HG03342 (cell line): ENCODE results near the gene PTPRN2.

ENCODE experiments used
- ATAC-seq: cut with Tn5 transposase; IDR thresholded peaks from one replicate; pipeline ENCODE4 v1.9.1; 2021; ENCODE audit warnings: mild to moderate bottlenecking, moderate library complexity; ENCODE audit not compliant: unreplicated experiment

PTPRN2 gene

DNA sequence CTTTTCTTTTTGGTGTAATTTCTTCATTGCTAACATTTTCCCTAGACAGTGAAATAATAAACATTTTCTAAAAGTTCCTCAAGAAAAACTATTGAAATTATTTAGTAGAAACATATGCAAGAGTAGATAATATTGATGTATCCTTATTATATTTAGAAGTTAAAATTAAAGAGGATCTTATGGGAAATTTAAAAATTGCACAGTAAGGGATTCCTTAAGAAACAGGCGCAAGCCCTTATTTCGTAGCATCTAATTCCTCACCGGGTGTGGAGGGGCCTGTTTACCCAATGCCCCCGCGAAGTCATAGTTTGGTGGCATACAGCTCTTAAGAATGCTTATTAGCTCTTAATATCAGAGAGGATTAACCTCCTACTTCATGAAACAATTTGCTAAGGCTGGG, 783.7 kb downstream of the PTPRN2 start:
- no peak for ATAC-seq

DNA sequence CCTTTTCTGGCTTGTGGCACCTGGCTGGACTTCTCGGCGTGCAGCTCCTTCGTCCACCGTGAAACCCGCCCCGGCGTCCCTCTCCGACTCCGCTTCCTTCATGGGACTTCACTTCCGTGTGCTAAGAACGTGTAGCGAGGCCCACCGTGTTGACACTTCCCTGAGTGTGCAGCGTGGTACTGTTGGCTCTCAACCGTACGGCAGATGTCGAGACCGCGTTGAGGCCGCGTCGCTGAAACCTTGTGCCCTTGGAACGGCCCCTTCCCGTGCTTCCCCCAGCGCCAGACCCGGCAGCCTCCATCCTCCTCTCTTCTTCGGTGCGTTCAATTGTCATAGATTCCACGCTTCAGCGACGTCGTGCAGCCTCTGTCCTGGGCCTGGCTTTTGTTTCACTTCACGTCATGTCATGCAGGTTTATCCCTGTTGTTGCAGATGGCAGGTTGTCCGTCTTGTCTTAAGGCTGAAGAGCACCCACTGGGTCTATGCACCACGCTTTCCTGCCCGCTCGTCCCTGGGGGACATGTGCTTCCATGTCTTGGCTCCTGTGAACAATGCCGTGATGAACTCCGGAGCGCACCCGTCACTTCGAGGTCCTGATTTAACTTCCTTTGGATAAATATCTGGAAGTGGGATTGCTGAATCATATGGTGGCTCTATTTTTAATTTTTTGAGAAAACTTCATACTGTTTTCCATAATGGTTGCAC, 785.5 kb downstream of the PTPRN2 start:
- no peak for ATAC-seq

DNA sequence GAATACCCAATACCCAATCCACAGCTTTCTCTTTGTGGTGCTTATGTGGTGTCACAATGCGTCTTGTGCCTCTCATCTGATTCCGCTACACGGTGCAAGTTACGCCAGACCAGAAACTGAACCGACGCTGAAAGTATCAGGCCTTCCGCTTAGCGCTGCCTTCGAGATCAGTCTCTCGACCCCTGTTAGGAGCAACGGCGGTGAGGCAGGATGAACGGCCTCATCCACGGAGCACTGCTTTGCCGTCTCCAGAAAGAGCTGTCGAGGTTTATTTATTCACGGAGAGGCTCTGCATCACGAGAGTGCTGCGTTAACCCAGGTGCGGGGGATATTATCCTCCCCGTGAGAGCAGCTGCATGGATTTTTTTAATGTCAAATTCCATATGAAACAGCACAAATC, 786.5 kb downstream of the PTPRN2 start:
- no peak for ATAC-seq

- no peak for ATAC-seq
Measured at GRCh38 chr7:157800281-157800680, 787.3 kb downstream of the PTPRN2 start.

- ATAC-seq, result no peak
Measured at GRCh38 chr7:157799076-157799685, 788.4 kb downstream of the PTPRN2 start.

- ATAC-seq, result no peak
Measured at GRCh38 chr7:157797361-157797760, 790.3 kb downstream of the PTPRN2 start.

DNA sequence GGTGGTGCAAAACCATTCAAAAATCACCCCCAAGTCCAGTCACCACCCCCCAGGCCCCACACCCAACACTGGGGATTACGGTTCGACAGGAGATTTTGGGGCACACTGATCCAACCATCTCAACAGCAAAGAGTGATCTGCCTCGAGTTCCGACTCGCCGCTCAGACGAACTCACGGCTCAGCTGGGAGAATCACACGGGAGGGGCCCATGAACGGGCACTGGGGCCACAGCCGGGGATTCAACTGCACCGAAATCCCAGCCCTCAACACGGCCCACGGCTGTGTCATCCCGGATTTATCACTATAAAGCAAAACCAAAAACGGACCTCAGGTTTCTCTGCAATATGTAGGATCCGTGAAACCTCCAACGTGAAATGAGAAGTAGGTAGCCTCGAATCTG, 790.8 kb downstream of the PTPRN2 start:
- ATAC-seq, result no peak

DNA sequence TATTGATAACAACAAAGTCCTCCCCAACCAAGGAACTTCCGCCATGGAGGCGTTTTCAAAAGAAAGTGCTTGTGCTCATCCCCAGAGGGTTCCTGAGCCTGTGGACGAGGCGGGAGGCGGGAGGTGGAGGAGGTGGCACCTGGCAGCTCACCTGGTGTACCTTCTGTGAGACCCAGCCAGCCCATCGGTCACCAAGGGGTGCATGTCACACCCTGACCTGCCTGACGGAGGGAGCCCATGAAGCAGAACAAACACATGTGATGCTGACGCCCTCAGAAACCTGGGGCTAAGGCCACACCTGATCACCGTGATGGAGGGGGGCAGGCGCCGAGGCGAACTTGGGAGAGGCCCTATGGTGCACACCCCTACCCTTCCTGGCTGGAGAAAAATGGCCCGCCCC, 792.0 kb downstream of the PTPRN2 start:
- no peak for ATAC-seq

DNA sequence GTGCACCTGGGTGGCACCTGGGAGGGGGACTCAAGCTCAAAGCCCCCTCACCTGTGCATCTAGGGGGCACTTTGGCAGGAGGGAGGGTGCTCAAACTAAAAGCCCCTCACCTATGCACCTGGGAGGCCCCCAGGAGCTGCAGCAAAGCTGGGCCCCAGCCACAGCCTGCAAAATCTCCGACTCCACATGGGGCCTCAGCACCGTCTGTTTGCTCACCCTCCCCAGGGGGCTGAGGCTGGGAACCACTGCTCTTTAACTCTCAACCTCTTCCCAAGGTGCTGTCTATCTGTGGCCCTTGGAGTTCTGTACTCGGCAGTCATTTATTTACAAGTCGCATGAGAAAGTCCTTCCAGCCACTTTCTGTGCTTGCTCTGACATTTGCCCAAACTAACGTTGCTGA, 792.4 kb downstream of the PTPRN2 start:
- no peak for ATAC-seq

GRCh38 chr7:157794746-157795065, 792.9 kb downstream of the PTPRN2 start:
- ATAC-seq, result no peak

GRCh38 chr7:157793973-157794745, 793.5 kb downstream of the PTPRN2 start:
- no peak for ATAC-seq

DNA sequence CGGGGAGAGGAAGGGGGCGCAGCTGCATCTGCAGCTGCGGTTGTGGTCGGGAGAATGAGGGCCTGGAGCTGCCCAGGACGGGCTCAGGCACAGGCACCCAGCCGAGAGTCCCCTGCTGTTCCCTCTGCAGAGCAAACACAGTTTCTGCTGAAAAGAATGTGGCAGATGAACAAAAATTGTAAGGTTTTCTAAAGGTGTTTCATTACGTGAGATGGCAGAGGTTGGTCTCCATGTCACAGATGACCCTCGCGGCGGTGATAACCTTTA, 794.6 kb downstream of the PTPRN2 start:
- ATAC-seq, result no peak

- no peak for ATAC-seq
Measured at GRCh38 chr7:157792241-157793086, 795.2 kb downstream of the PTPRN2 start.

DNA sequence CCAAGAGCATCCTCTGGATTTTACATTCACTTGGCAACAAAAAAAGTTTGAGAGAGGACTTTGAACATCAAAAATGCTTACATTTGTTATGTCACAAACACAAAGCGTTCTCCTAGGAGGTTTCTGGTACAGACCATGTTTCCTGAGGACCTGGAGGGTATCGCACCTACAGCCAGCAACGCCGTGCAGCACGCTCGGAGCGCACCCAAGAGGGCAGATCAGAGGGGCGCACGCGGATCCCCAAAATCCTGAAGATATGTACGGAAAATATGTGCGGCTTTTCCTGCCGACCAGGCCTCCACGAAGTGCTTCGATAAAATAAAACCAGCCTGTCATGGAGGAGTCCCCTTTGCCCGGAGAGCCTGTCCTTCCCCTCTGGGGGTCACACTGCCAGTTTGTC, 796.0 kb downstream of the PTPRN2 start:
- no peak for ATAC-seq

DNA sequence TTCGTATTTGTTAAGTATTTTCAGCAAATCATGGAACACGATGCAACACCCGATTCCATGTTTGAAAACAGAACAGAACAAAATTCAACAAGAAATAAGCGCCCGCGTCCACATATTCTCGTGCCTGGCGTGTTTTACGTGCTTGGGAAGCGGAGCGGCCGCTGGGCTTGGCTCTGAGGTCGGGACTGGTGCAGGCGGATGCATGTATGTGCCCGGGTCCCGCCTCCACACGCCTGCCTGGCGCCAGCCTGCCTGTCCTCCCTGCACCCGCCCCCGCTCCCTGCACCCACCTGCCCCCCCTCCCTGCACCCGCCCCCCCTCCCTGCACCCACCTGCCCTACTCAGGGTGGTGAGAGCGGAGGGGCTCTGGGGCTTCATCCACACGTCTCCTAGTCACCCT, 796.4 kb downstream of the PTPRN2 start:
- no peak for ATAC-seq

DNA sequence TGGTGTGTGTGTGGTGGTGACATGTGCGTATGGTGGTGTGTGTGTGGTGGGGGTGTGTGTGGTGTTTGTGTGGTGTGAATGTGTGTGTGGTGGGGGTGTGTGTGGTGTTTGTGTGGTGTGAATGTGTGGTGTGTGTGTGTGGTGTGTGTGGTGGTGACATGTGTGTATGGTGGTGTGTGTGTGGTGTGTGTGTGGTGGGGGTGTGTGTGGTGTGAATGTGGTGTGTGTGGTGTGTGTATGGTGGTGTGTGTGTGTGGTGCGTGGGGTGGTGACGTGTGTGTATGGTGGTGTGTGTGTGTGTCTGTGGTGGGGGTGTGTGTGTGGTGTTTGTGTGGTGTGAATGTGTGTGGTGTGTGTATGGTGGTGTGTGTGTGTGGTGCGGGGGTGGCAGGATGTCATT, 797.7 kb downstream of the PTPRN2 start:
- no peak for ATAC-seq

DNA sequence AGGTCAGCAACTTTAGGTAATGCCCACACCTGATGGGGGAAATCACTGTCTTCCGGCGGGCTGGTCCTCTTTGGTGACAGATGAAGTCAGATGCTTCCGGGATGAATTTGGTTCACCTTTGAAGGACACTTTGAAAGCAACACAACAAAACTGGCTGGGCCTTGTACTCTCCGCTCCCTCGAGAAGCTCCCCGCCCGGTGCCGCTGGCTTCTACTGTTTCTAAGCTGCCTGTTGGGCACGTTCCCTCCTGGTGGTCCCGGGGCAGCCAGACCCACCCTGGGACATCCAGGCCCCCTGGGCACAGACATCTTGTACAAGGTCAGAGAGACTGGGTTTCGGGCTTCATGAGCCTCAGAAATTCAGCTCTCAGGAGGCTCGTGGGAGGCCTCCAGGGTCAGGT, 798.5 kb downstream of the PTPRN2 start:
- ATAC-seq, result no peak

DNA sequence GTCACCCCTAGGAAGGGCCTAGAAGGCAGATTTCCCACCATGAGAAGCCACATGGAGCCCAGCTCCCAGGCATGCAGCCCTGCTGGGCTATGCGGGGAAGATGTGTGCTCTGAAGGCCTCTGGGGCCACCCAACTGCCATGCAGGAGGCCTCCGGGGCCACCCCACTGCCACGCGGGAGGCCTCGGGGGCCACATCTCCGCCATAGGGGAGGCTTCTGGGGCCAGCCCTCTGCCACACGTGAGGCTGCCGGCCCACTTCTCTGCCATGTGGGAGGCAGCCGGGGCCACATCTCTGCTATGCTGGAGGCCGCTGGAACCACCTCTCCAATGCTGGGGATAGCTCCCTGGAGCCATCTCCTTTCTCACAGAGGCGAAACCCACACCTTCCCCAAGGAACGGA, 799.0 kb downstream of the PTPRN2 start:
- no peak for ATAC-seq

DNA sequence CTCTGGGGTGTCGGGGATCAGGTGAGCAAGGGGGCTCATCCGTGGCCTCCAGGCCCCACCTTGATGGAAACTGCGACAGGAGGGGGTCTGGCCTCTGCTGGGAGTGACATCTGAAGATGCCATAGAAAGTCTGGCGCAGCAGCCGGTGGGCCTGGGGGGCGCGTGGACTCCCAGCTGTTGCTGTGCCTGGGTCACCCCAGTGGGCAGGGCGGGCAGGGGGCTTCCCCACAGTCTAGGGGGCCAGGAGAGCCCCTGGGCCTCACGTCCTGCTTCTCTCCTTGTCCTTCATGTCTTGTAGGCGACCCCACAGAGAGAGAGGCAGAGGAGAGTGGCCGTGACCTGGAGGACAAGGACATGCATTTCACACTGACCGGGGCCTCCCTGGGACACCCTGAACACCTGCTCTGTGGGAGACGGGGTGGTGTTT, 800.3 kb downstream of the PTPRN2 start:
- ATAC-seq, result no peak

DNA sequence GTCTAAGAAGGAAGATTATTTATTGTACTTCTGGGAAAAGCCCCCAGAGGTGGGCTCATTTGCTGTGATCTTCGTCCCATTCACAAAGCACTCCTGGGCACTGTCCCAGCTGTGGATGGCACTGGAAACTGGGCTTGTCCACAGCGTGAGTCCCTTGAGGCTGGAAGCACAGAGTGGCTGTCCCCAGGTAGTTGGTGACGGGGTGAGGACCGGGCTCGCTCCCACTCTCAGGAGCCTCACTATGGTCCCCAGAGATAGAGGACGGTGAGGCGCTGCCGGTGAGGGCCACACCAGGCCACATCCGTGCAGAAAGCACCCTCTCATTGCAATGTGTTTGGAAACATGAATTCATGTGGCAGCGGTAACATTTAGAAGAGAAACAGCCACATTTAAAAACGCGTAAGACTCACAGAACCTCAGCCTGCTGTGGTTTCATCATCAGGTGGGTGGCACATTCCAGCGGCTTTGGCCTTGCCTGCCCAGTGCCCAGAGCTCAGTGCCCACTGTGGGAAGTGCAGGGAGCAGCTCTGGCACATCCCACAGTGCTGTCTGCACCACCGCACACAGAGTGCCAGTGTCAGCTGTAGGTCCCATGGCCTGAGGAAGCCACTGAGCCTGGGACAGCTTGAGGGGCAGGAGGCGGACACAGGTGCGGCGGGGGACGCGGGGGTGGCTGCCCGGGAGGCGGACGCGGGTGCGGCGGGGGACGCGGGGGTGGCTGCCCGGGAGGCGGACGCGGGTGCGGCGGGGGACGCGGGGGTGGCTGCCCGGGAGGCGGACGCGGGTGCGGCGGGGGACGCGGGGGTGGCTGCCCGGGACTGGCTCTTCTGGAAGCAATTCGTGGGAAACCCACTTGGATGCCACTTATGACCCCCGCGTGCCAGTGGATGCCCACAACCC, 801.0 kb downstream of the PTPRN2 start:
- ATAC-seq, result no peak
